ENCODE results near the gene NEK7. TPM values are rescaled to one million over a fixed set of nuclear protein-coding genes. Genes with fewer than 3 reads are reported as not detected.
A peak's percentile ranks its signal among the peaks of the same experiment; 100 is the strongest.

NEK7 gene
- total and polyA plus RNA-seq, 9 of the 15 experiments (the other 6 are each of a cell fraction or from before 2014, with no cell fraction given), result 8.5 to 37.3 (median 27.7) TPM

DNA sequence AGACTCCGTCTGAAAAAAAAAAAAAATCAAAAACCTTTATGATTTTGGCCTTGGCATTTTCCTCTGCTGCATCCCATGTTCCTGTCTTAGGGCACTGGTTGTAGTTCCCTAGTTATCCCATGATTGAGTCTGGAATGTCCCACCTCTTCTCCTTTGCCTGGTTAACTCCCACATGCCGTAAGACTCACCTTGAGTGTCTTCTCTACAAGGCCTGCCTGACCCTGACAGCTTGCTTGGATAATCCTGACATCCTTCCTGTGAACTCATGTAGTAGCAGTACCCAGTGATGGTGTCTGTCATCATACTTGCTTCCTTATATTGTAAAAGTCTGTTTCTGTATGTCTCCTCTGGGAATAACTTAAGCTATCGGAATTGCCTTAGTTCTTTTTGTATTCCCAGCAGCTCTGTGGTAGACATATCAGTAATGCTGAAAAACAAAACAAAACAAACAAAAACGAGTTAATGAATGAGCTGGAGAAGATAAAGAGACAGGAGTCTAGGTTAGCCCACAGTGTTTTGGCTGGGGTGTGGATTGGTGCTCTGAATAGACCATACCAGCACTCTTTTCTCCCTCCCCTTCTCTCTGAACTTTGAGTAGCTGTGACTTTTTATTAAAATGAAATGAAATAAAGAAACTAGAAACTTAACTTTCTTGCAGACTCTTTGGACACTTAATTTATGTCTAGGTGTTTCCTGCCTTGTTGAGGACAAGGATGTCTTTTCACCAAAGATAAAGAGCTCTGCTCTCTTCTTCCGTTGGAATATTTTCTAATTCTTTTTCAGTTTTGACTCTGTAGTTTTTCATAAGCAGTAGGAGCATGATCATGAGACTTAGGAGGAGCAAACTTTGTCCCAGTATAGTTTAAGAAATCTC lies 15.1 kb downstream of the NEK7 start:
- FAIRE-seq, result no peak
- Histone ChIP-seq H4K20me1 (replicated peaks; ENCODE audit: control insufficient read depth, insufficient read depth, low read length) (peaks cover 18% of the 10 kb centered on the region), H2AFZ (ENCODE audit: low read depth, low read length) (no peak overlapping the region), H3K4me1 (replicated peaks in 1 of 2; ENCODE audit: control insufficient read depth in 2 of 2, insufficient read depth in 2 of 2, low read length in 2 of 2) (peaks cover 0 to 40% of the 10 kb centered on the region in 2 experiments; a peak in 3 of 5 replicates), H3K27ac (ENCODE audit: extremely low read depth, low read depth, low read length) (no peak overlapping the region), H3K79me2 (ENCODE audit: control insufficient read depth, insufficient read depth, low read length) (peaks cover 94% of the 10 kb centered on the region), H3K9me1 (ENCODE audit: control insufficient read depth, insufficient read depth, low read length) (no peaks in the 10 kb centered on the region), H3K4me3 (no peak overlapping the region), H3K9ac (ENCODE audit: insufficient read depth in 1 of 2, low read depth in 2 of 2, low read length in 2 of 2) (no peak overlapping the region), H3K9me3 (replicated peaks; ENCODE audit: control insufficient read depth, insufficient read depth, low read depth, low read length) (no peaks in the 10 kb centered on the region), H3K36me3 (ENCODE audit: control insufficient read depth, insufficient read depth, low read length) (no peaks in the 10 kb centered on the region), H3K4me2 (ENCODE audit: insufficient read depth, low read length) (no peak overlapping the region), H3K27me3 (ENCODE audit: control insufficient read depth in 2 of 2, insufficient read depth in 2 of 2, low read length in 2 of 2) (no peaks in the 10 kb centered on the region)
- intact Hi-C loops (cut with micrococcal nuclease) (no loop called here), in situ Hi-C loops (cut with MboI) (no loop called here)
- ChIA-PET CTCF (ENCODE audit: low intra/inter-chr PET ratio) (no interaction called here), POLR2A (interaction anchor here (0.7 to 1.4 kb wide), 7 partner anchors 10 to 32 kb away, joined by 3 to 7 read pairs (median 3); no protein-coding TSS in a partner anchor)
- no TSS peak for BruUV-seq (replicated peaks)
- WGBS (ENCODE audit: insufficient coverage, low coverage, missing lambda C conversion rate), result 51% methylated on average over 5 of the region's 5 CpGs
- TF ChIP-seq ZNF780A (CRISPR knock-in tag; IDR thresholded peaks at IDR 0.05) (no peak), ZKSCAN3 (CRISPR knock-in tag; IDR thresholded peaks at IDR 0.05) (peak; percentile 76)
- DNase-seq (ENCODE audit: extremely low read depth in 1 of 4, low spot score in 3 of 4), result no peak
- peak; percentile 14; the same call in 1 of the 3 replicates for ATAC-seq

DNA sequence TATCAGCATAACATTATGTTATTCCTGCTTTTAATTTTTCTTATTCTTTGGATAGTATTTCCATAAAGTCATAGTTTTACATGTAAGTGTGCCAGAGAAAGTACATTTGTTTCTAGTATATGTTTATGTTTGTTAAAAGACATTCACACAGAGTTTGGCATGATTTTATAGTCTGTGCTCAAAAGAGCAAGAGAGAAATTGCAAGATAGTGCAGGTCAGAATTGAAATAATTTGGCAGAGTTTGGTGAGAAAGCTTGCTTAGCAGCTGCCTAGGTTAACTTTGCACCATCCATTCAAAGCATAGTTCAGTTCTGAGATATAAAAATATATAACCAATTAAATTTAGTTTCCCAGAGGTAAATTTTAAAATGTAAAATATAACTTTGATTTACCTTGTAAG lies 17.0 kb downstream of the NEK7 start:
- peaks cover 94% of the 10 kb centered on the region for H3K79me2 ChIP-seq (ENCODE audit: control insufficient read depth, insufficient read depth, low read length)
- no peaks in the 10 kb centered on the region for H3K27me3 ChIP-seq (ENCODE audit: control insufficient read depth in 2 of 2, insufficient read depth in 2 of 2, low read length in 2 of 2)
- in situ Hi-C loops (cut with MboI), result no loop called here
- no peak overlapping the region for H3K9ac ChIP-seq (ENCODE audit: insufficient read depth in 1 of 2, low read depth in 2 of 2, low read length in 2 of 2)
- H2AFZ ChIP-seq (ENCODE audit: low read depth, low read length), result no peak overlapping the region
- ATAC-seq, result no peak
- peaks cover 5% of the 10 kb centered on the region for H4K20me1 ChIP-seq (replicated peaks; ENCODE audit: control insufficient read depth, insufficient read depth, low read length)
- H3K27ac ChIP-seq (ENCODE audit: extremely low read depth, low read depth, low read length), result no peak overlapping the region
- TF ChIP-seq, protein P1, sequence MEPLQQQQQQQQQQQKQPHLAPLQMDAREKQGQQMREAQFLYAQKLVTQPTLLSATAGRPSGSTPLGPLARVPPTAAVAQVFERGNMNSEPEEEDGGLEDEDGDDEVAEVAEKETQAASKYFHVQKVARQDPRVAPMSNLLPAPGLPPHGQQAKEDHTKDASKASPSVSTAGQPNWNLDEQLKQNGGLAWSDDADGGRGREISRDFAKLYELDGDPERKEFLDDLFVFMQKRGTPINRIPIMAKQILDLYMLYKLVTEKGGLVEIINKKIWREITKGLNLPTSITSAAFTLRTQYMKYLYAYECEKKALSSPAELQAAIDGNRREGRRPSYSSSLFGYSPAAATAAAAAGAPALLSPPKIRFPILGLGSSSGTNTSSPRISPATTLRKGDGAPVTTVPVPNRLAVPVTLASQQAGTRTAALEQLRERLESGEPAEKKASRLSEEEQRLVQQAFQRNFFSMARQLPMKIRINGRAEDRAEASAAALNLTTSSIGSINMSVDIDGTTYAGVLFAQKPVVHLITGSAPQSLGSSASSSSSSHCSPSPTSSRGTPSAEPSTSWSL (CRISPR knock-in tag; IDR thresholded peaks at IDR 0.05; ENCODE audit: borderline replicate concordance), result no peak
- TF ChIP-seq, protein P2, sequence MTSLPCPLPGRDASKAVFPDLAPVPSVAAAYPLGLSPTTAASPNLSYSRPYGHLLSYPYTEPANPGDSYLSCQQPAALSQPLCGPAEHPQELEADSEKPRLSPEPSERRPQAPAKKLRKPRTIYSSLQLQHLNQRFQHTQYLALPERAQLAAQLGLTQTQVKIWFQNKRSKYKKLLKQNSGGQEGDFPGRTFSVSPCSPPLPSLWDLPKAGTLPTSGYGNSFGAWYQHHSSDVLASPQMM (CRISPR knock-in tag; IDR thresholded peaks at IDR 0.05), result no peak
- no peak for TF ChIP-seq ZNF584 (CRISPR knock-in tag; IDR thresholded peaks at IDR 0.05; ENCODE audit: low read depth)
- no TSS peak for BruUV-seq (replicated peaks)
- intact Hi-C loops (cut with micrococcal nuclease), result no loop called here
- H3K9me3 ChIP-seq (replicated peaks; ENCODE audit: control insufficient read depth, insufficient read depth, low read depth, low read length), result no peaks in the 10 kb centered on the region
- H3K4me3 ChIP-seq, result no peak overlapping the region
- FAIRE-seq, result no peak
- H3K4me1 ChIP-seq (replicated peaks in 1 of 2; ENCODE audit: control insufficient read depth in 2 of 2, insufficient read depth in 2 of 2, low read length in 2 of 2), result peaks cover 0 to 21% of the 10 kb centered on the region in 2 experiments; a peak in 3 of 5 replicates
- no peak overlapping the region for H3K4me2 ChIP-seq (ENCODE audit: insufficient read depth, low read length)
- no peak for DNase-seq (ENCODE audit: extremely low read depth in 1 of 4, low spot score in 3 of 4)
- H3K9me1 ChIP-seq (ENCODE audit: control insufficient read depth, insufficient read depth, low read length), result no peaks in the 10 kb centered on the region
- H3K36me3 ChIP-seq (ENCODE audit: control insufficient read depth, insufficient read depth, low read length), result no peaks in the 10 kb centered on the region
- ChIA-PET CTCF (ENCODE audit: low intra/inter-chr PET ratio) (interaction anchor here (0.6 kb wide), 1 partner anchor 74 kb away, joined by 7 read pairs; no protein-coding TSS in a partner anchor), POLR2A (interaction anchor here (1.6 kb wide), 1 partner anchor 8 kb away, joined by 5 read pairs; no protein-coding TSS in a partner anchor)
